Measurements from ENCODE around the gene CNTNAP2.

DNA sequence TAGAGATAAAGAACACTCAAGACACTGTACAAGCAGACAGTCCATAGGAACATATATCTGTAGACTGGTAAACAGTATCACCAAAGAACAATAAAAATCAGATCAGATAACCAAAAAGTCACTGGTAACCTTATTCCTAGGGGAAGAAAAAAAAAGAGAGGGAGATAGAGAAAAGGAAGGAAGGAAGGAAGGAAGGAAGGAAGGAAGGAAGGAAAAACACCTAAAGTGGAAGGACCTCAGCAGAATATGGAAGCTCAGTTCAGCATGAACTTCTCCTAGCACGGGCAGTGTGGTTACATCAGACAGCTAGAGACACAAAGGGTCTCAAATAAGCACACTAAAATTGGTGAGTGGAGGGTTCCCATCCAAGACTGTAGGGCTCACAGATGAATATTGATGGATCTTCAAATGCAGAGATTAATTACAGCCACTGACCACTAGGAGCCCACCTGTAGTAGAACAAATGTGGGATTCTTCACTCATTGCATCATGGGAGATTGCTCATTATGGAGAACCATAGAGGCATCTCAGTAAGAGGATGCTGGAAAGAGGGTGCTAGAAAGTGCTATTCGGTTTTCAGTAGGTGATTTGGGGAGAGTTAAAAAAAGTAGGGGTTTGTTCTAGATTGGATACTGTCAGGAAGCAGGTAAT lies 2180.5 kb downstream of the CNTNAP2 start:
- TF ChIP-seq, protein P1, sequence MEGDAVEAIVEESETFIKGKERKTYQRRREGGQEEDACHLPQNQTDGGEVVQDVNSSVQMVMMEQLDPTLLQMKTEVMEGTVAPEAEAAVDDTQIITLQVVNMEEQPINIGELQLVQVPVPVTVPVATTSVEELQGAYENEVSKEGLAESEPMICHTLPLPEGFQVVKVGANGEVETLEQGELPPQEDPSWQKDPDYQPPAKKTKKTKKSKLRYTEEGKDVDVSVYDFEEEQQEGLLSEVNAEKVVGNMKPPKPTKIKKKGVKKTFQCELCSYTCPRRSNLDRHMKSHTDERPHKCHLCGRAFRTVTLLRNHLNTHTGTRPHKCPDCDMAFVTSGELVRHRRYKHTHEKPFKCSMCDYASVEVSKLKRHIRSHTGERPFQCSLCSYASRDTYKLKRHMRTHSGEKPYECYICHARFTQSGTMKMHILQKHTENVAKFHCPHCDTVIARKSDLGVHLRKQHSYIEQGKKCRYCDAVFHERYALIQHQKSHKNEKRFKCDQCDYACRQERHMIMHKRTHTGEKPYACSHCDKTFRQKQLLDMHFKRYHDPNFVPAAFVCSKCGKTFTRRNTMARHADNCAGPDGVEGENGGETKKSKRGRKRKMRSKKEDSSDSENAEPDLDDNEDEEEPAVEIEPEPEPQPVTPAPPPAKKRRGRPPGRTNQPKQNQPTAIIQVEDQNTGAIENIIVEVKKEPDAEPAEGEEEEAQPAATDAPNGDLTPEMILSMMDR (conservative IDR thresholded peaks at IDR 0.05; ENCODE audit: low read depth, low read length) = no peak
- no peak for TF ChIP-seq POLR2A (IDR thresholded peaks at IDR 0.05; ENCODE audit: low read depth, low read length)
